Breast epithelium (tissue), 4 donors: ENCODE measurements around the gene CENPA. TPM values are rescaled to one million over a fixed set of nuclear protein-coding genes. Genes with fewer than 3 reads are reported as not detected.

Experiments used
- DNase-seq, 2 donors: peaks; one replicate each; pipeline ENCODE4 v3.0.0-alpha.2; 2019; ENCODE audit warnings: low spot score in 2 of 2
- H3K27ac ChIP-seq, 2 donors: fragments of 200-600 bp; sonication (generic) in 1 of 2; one replicate each; pipeline ENCODE4 v1.5.1; 2016 to 2019; ENCODE audit warnings: mild to moderate bottlenecking in 1 of 2
- H3K27me3 ChIP-seq, 2 donors: fragments of 200-600 bp; sonication (generic) in 1 of 2; one replicate each; pipeline versions ENCODE4 v1.5.1 to v1.6.0; 2017 to 2019; ENCODE audit warnings: control low read depth in 1 of 2, mild to moderate bottlenecking in 1 of 2
- H3K36me3 ChIP-seq: fragments of 200-600 bp; one replicate; pipeline ENCODE4 v1.5.1; 2019
- H3K4me1 ChIP-seq, 2 donors: fragments of 200-600 bp; sonication (generic); one replicate each; pipeline ENCODE4 v1.5.1; 2016 to 2019; ENCODE audit warnings: control low read depth in 1 of 2
- H3K4me3 ChIP-seq, 3 donors: fragments of 200-600 bp; sonication (generic); 1 replicate in 2 of 3; 2 replicates in 1 of 3; pipeline ENCODE4 v1.5.1; 2016 to 2019; ENCODE audit warnings: mild to moderate bottlenecking in 3 of 3, moderate library complexity in 2 of 3
- H3K9me3 ChIP-seq, 2 donors: fragments of 200-600 bp; sonication (generic) in 1 of 2; one replicate each; pipeline ENCODE4 v1.5.1; 2016 to 2019; ENCODE audit warnings: control low read depth in 1 of 2
- POLR2A ChIP-seq: fragments of 450-650 bp; IDR thresholded peaks from one replicate; pipeline ENCODE4 v1.6.1; 2016; ENCODE audit warnings: antibody characterized with exemption, mild to moderate bottlenecking, moderate library complexity
- POLR2AphosphoS5 ChIP-seq, 3 donors: sonication (generic); formaldehyde crosslinking; IDR thresholded peaks; one replicate each; pipeline ENCODE4 v1.6.1; 2017; ENCODE audit warnings: antibody characterized with exemption in 3 of 3
- intact Hi-C: fragments of 100-400 bp; cut with DNase I; formaldehyde crosslinking; loops from one replicate; pipeline ENCODE4 v1.15.1; 2023; ENCODE audit warnings: low total_unique reads
- total RNA-seq, 3 donors: library from RNA; depleted of rRNA; stranded (reverse); fragments of >200 nt; gene quantifications; one replicate each; pipeline ENCODE4 v1.1.0, GENCODE V29; 2016
- TF ChIP-seq, protein P1 (sequence below), 3 donors: fragments of 450-650 bp; IDR thresholded peaks; one replicate each; pipeline ENCODE4 v1.5.1; 2016 to 2017; ENCODE audit warnings: antibody characterized with exemption in 3 of 3, mild to moderate bottlenecking in 3 of 3, moderate library complexity in 3 of 3

The CENPA gene
- total RNA-seq, 3 donors from 2014 or later: 0.64 TPM; not detected in 2

DNA sequence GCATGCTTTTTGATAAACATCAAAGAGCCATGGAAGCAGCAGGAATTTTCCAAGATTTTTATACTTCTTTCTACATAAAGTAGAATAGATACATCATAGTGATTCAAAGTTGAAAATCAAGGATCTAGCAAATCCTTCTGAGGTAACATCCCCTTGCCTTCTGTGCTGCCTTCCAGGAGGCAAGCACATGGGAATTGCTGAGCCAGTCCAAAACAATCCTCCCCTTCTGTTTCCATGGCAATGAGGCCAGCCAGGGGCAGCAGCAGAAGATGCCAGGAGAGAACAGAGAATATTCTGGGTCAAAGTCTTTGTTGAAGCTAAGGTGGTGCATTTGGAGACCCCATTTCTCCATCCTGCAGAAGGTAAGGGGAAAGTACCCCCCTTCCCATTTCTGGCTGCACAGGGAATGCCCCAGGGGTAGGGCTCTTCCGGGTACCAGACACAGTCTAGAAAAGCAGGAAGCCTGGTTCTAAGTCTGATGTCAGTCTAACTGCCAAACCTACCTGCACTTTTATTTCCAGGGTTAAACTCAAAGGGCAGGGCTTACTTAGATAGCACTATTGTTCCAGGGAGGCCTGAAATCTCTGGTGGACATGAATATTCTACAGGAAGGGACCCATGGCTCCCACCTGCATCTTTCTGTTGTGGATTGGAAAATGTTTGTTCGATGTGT is 22.1 kb downstream of the CENPA start:
- DNase-seq: no peak
- H3K4me1 ChIP-seq: no peaks in the 10 kb centered on the region
- no peaks in the 10 kb centered on the region for H3K9me3 ChIP-seq
- peaks cover 0 to 20% of the 10 kb centered on the region in 2 donors for H3K27me3 ChIP-seq
- no peak overlapping the region for H3K27ac ChIP-seq
- no peak overlapping the region for H3K4me3 ChIP-seq
- TF ChIP-seq, protein P1, sequence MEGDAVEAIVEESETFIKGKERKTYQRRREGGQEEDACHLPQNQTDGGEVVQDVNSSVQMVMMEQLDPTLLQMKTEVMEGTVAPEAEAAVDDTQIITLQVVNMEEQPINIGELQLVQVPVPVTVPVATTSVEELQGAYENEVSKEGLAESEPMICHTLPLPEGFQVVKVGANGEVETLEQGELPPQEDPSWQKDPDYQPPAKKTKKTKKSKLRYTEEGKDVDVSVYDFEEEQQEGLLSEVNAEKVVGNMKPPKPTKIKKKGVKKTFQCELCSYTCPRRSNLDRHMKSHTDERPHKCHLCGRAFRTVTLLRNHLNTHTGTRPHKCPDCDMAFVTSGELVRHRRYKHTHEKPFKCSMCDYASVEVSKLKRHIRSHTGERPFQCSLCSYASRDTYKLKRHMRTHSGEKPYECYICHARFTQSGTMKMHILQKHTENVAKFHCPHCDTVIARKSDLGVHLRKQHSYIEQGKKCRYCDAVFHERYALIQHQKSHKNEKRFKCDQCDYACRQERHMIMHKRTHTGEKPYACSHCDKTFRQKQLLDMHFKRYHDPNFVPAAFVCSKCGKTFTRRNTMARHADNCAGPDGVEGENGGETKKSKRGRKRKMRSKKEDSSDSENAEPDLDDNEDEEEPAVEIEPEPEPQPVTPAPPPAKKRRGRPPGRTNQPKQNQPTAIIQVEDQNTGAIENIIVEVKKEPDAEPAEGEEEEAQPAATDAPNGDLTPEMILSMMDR (IDR thresholded peaks at IDR 0.05): no peak
- TF ChIP-seq POLR2A (no peak), POLR2AphosphoS5 (IDR thresholded peaks at IDR 0.05) (no peak)
- intact Hi-C loops: no loop called here
- no peaks in the 10 kb centered on the region for H3K36me3 ChIP-seq

DNA sequence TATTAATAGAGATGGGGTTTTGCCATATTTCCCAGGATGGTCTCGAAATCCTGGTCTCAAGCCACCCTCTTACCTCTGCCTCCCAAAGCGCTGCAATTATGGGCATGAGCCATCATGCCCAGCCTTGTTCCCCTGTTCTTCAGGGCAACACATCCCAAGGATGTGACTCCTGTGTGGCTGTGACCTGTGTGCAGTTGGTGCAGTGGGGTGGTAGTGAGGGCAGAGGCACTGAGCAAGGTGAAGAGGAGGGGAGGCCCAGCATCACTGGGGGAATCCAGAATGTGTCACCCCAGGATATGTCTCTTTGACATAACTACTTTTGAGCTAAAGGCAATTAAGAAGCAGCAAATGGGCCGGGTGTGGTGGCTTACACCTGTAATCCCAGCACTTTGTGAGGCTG is 23.4 kb downstream of the CENPA start:
- no peak for DNase-seq
- intact Hi-C loops: no loop called here
- Histone ChIP-seq H3K27ac (no peak overlapping the region), H3K4me3 (no peak overlapping the region), H3K4me1 (no peaks in the 10 kb centered on the region), H3K36me3 (no peaks in the 10 kb centered on the region), H3K9me3 (no peaks in the 10 kb centered on the region), H3K27me3 (peaks cover 0 to 20% of the 10 kb centered on the region in 2 donors)
- no peak for TF ChIP-seq POLR2A
- TF ChIP-seq, protein P1 (IDR thresholded peaks at IDR 0.05): no peak
- TF ChIP-seq POLR2AphosphoS5 (IDR thresholded peaks at IDR 0.05): no peak

DNA sequence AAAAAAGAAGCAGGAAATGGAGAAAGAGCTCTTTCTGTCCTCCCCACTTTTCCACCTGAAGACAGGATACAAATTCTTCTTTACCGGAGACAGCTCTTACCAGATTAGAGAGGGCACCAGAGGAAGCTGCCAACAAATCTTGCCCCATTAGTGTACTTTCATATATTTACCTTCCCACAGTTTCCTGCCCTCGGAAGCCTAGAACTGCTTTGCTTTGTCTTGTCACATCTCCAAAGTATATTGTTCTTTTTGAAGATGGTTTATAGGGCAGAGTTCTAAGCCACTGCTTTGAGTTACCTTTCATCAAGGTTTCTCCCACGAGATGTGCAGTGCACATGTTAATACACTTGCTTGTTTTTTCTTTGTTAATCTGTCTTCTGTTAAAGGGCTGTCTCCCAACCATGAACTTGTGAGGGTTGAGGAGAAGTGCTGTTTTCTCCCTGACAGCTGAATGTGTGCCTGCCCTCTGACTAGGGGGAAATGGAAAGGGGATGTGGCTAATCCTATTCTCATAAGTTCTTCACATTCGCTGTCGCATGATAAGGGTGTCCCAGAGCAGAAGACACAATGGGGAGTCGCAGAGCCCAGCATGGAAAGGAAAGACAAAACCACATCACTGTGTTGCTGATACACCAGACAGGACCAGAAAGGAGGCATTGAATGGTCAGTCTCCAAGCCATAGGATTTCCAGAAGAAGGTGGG is 24.2 kb downstream of the CENPA start:
- no peak overlapping the region for H3K4me3 ChIP-seq
- H3K27me3 ChIP-seq: peaks cover 0 to 20% of the 10 kb centered on the region in 2 donors
- intact Hi-C loops: no loop called here
- DNase-seq: no peak
- H3K9me3 ChIP-seq: no peaks in the 10 kb centered on the region
- H3K27ac ChIP-seq: no peak overlapping the region
- no peaks in the 10 kb centered on the region for H3K36me3 ChIP-seq
- TF ChIP-seq POLR2AphosphoS5 (IDR thresholded peaks at IDR 0.05) (no peak), POLR2A (no peak)
- TF ChIP-seq, protein P1 (IDR thresholded peaks at IDR 0.05): no peak
- H3K4me1 ChIP-seq: no peaks in the 10 kb centered on the region

DNA sequence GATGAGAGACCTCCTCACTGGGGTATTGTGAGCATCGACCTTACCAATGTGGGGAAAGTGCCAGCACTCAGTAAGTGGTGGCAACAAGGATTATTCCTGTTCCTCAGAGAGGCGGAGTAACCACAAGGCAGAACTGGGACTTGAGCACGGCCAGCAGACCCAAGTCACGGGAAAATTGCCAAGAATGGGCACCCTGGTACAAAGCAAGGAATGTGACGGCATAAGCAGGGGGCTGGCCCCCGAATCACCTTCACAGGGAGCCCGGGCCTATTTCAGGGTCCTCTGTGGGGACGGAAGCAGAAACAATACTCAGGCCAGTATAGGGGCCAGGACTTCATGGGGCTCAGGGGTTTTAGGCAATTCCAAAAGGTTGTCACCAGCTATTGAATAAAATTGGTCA is 25.4 kb downstream of the CENPA start:
- H3K4me1 ChIP-seq: no peaks in the 10 kb centered on the region
- no peak overlapping the region for H3K27ac ChIP-seq
- H3K9me3 ChIP-seq: no peaks in the 10 kb centered on the region
- H3K36me3 ChIP-seq: no peaks in the 10 kb centered on the region
- peaks cover 0 to 20% of the 10 kb centered on the region in 2 donors for H3K27me3 ChIP-seq
- DNase-seq: no peak
- H3K4me3 ChIP-seq: no peak overlapping the region
- TF ChIP-seq POLR2AphosphoS5 (IDR thresholded peaks at IDR 0.05) (no peak), POLR2A (no peak)
- TF ChIP-seq, protein P1 (IDR thresholded peaks at IDR 0.05): no peak
- intact Hi-C loops: no loop called here
